ENCODE measurements around the gene NUP210.

NUP210 gene

GRCh38 chr3:13323822-13324221, 96.3 kb downstream of the NUP210 start:
- no peak for DNase-seq (ENCODE audit: low read depth)

- DNase-seq (ENCODE audit: low read depth), result no peak
Measured at GRCh38 chr3:13322324-13322723, 97.8 kb downstream of the NUP210 start.

DNA sequence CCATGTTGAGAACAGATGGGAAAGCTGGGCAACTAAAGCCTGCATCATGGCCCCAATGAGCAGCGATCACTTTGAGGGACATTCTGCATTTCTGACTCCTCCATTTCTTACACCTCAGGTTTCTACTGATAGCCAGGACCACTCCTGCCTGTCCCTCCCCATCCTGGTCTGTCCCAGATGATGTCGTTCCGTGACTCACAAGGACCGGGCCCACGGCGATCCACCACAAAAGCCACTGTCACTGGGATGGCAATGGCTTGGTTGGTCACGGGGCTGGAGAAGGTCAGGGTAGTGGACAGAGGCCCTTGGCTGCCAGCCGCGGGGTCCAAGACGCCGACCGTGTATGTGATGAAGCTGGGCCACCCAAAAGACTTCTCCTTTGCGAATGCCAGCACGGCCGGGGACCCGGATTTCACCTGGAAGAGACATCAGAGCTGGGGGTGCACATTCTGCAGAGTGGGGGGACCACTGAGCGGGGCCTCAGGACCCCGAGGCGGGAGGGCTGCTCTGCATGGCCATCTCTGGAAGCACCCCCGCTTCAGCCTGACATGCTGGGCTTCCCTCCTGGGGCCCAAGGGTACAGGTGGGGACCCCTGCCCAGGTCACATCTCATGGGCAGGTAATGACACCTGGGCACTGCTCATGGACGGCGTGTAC, 100.4 kb downstream of the NUP210 start:
- no peak for DNase-seq (ENCODE audit: low read depth)

DNA sequence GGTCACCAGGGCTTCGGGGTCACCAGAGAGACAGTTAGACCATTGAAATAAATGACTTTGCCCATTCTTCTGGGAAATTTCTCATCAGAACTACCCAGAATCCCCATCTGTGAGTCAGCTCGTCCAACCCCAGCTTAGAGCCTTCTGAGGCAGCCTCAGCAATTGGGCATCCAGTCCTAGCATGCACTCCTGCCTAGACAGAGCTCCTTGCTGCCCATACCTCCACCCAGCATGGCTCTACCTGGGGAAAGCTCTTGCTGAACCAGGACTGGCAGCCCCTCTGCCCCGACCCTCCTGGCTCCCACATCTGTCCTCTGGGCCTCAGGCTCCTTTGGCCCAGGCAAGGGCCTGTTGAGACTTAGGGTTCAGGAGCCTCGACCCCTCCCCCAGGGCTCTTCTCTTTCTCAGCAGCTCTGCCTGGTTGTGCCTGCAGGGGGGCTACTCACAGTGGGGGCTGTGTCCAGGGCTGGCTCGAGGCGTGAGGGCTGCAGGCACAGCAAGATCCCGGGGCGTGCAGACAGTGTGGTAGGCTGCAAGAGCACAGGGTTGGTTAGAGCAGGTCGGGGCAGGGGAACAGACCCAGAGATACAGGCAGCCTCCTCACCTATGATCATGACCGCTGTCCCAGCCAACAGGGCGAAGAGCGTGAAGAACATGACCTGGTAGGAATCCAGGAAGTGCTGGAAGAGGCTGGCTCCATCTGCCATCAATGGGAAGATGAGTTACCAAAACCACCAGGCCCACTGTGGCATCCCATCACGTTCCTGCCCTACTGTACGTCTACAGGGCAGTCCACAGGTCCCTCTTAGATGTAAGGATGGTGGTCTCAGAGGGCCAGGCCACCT, 101.3 kb downstream of the NUP210 start:
- DNase-seq (ENCODE audit: low read depth), result no peak

- DNase-seq (ENCODE audit: low read depth), result no peak
Measured at GRCh38 chr3:13317596-13318320, 102.4 kb downstream of the NUP210 start.

DNA sequence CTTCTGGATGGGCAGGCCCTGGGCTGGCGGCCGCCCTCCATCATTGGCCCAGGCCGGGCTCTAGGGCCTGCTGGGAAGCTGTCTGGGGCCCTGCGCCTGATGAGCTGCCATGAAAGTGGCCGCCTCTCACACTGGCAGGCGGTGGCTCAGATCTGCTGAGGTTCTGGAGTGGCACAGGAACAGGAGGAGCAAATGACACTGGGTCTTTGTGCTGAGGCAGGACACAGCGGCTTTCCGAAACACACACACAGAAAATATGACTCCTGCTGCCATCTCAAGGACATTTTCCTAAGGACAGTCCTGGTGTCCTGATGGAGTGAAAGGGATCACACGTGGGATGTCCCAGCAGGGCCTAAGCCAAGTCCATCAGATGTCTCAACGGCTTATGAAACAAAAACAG, 103.5 kb downstream of the NUP210 start:
- DNase-seq (ENCODE audit: low read depth), result no peak

GRCh38 chr3:13314877-13315276, 105.2 kb downstream of the NUP210 start:
- DNase-seq (ENCODE audit: low read depth), result no peak

DNA sequence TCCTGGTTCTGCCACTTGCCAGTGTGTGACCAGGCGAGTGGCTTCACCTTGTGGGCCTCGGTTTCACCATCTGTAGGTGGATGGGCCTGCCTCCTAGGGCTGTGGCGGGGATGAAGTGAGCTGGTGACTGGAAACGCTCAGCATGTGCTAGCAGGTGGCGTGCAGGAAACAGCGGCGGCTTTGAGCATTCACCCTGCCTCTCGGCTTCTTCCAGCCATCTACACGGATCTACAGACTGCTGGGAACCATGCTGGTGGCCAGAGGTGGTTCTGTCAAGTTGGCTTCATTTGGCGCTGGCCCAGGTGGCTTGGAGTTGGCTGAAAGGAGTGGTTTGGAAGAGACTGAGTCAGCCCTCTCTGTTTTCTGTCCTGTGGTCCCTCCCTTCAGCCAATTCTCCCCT, 106.3 kb downstream of the NUP210 start:
- DNase-seq (ENCODE audit: low read depth), result no peak

DNA sequence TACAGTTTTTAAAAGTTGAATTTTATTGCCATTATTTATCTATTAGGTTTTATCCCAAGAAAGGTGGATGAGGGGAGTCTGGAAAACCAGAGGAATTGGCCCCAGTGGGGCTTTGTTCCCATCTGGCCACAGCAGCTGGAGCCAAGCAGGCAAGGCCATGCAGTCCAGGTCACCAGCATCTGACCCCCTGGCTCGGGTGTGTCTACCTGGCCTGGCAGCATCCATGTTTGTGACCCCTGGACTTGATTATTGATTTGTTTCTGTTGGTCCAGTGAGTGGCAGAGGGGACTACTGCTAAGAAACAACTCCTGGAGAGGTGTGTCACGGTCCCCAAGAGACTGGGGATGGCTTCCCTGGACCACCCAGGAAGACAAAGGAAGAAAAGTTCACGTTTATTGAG, 111.1 kb downstream of the NUP210 start:
- DNase-seq (ENCODE audit: low read depth), result no peak

- no peak for DNase-seq (ENCODE audit: low read depth)
Measured at GRCh38 chr3:13308380-13308801, 111.7 kb downstream of the NUP210 start.

- no peak for DNase-seq (ENCODE audit: low read depth)
Measured at GRCh38 chr3:13307041-13307440, 113.1 kb downstream of the NUP210 start.

- DNase-seq (ENCODE audit: low read depth), result no peak
Measured at GRCh38 chr3:13305623-13306022, 114.5 kb downstream of the NUP210 start.

- no peak for DNase-seq (ENCODE audit: low read depth)
Measured at GRCh38 chr3:13303410-13303809, 116.7 kb downstream of the NUP210 start.

DNA sequence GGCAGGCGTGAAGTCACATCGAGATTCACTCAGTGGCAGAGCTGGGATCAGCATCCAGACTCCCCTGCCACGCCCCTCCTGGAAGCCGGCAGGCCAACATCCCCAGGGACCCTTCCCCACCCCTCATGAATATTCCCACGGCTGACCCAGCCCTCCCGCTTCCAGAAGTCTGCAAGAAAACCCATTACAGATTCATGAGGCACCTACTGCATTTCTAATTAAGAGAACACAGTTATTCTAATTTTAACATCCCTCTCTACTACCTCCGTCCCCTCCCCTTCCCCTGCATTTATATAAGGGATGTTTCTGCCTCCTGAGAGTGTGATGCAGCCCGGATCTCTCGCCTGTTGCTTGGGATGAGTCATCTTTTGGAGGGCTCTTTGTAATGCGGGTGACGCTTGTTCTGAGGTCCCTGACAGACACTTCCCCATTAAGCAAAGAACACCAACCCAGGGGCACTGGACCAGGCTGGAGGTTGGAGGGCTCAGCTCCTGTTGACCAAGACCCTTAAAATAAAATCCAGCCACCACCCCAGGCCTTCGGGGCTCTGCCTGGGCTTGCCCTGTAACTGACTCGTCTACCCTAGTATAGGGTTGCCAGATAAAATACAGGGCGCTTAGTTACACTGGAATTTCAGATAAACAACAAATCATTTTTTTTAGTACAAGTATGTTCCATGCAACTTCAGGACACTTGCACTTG, 118.7 kb downstream of the NUP210 start:
- no peak for DNase-seq (ENCODE audit: low read depth)

- DNase-seq (ENCODE audit: low read depth), result no peak
Measured at GRCh38 chr3:13300546-13301285, 119.4 kb downstream of the NUP210 start.

DNA sequence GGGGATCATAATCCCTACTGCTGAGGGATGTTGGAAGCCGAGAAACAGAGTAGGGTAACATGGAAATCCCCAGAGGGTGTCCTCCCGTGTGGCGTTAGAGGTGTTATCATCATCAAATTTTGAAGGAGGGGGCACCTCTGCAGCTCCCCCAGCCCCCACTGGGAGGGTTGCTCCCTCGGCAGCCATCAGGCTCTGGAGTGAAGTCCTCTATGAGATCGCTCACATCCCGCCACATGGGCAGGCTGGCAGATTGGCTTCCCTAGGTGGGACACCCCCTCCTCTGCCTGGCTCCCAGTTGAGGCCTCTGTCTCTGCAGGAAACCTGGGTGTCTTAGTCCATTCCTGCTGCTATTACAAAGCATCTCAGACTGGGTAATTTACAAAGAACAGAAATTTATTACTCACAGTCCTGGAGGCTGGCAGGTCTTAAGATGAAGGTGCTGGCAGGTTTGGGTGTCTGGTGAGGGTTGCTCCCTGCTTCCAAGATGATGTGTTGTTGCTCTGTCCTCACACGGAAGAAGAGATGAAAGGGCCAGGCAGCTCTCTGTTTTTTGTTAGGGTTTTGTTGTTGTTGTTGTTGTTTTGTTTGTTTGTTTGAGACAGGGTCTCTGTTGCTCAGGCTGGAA, 120.5 kb downstream of the NUP210 start:
- DNase-seq (ENCODE audit: low read depth), result no peak

DNA sequence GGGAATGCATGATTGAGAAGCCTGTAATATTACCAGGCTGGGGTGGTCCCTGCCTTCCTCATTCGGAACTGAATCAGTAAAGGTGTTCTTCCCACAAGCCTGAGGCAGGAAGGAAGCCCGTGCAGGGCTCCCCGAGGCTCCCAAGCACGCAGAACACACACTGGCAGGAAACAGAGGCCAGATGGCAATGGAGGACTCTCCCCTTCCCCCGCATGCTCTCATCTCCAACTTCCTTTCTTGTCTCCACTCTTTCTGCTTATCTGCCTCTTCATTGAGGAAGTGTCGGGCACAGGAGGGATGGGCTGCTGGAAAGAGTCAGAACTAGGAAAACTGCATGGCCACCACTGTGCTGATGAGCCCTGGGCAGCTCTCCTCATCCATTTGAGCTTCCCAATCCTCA, 123.5 kb downstream of the NUP210 start:
- no peak for DNase-seq (ENCODE audit: low read depth)

DNA sequence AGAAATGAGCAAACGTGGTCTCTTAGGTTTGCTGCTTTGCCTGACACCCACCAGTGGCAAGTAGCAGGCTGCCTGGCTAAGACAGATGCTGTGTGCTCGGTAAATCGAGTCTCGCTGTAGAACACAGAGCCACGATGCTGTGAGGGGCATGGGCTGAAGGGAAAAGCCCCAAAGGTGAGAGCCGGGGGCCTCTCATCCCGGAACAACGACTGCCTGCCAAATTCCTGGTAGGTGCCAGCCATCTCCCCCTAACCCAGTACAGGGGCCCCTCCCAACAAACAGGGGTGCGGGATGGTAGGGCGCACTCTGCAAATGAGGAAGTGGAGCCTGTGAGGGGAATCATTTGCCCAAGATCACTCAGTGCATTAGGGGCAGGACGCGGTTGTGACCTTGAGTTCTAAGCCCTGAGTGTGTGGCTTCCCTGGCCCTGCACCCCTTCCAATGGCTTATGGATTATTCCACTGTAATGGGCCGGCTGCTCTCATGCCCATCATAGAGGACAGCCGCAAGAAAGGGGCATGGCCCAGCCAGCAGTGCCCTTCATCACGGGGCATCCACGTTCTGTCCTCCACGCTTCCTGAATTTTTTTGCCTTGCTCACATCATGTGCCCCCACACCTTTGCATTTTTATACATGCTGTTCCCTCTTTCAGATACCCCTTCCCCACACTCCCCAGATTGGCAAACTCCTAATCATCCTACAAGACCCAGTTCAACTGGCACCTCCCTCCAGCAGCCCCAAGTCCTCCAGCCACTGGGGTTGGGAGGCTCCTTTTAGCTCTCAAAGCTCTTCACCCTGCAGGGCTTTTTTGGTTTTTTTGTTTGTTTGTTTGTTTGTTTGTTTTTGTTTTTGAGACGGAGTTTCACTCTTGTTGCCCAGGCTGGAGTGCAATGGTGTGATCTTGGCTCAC, 125.4 kb downstream of the NUP210 start:
- DNase-seq (ENCODE audit: low read depth), result no peak

DNA sequence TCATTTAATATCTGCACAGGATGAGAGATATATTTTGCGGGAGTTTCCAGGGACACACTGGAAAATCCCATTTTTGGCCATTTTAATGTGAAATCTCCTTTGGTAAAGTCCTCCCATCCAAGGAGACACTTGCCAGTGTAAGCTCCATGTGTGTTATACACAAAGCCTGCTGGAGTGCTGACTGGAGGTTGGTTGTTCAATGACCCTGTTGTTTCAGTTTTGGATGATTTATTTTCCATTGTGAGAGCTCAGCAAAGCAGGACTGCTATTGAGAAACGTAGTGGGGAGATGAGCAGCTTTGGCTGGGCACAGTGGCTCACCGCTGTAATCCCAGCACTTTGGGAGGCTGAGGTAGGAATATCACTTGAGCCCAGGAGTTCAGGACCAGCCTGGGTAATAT, 127.7 kb downstream of the NUP210 start:
- DNase-seq (ENCODE audit: low read depth), result no peak

DNA sequence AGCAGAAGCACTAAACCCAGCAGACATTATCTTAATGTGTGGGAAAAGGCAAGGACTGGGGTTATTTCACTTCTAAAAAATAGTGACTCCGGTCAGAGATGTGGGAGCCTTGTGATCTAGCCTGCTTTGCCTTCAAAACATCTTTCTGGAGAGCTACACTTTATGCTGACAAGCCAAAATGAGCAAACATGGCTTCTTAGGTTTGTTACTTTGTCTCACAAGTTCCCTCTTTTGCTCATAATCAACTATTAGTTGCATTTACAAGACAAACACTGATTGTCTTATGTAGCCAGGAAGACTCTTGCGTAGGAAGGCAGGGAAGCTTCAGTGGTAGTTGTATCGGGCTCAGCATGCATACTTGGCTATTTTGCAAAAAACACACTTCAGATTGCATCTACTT, 129.2 kb downstream of the NUP210 start:
- no peak for DNase-seq (ENCODE audit: low read depth)
